ENCODE data around the gene BHLHE40.
A peak's percentile ranks its signal among the peaks of the same experiment; 100 is the strongest.

BHLHE40 gene

GRCh38 chr3:4996771-4997291 lies 17.6 kb downstream of the BHLHE40 start:
- TF ChIP-seq, protein P1, sequence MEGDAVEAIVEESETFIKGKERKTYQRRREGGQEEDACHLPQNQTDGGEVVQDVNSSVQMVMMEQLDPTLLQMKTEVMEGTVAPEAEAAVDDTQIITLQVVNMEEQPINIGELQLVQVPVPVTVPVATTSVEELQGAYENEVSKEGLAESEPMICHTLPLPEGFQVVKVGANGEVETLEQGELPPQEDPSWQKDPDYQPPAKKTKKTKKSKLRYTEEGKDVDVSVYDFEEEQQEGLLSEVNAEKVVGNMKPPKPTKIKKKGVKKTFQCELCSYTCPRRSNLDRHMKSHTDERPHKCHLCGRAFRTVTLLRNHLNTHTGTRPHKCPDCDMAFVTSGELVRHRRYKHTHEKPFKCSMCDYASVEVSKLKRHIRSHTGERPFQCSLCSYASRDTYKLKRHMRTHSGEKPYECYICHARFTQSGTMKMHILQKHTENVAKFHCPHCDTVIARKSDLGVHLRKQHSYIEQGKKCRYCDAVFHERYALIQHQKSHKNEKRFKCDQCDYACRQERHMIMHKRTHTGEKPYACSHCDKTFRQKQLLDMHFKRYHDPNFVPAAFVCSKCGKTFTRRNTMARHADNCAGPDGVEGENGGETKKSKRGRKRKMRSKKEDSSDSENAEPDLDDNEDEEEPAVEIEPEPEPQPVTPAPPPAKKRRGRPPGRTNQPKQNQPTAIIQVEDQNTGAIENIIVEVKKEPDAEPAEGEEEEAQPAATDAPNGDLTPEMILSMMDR (IDR thresholded peaks at IDR 0.05; ENCODE audit: borderline replicate concordance, insufficient read depth, low read depth, low read length) = 0 out of 2 replicates have a peak, but pooled peaks have one; percentile 1
- no peak overlapping the region for H3K4me3 ChIP-seq (ENCODE audit: low read depth, low read length)

GRCh38 chr3:4997946-4998345 lies 18.7 kb downstream of the BHLHE40 start:
- TF ChIP-seq, protein P1 (IDR thresholded peaks at IDR 0.05; ENCODE audit: borderline replicate concordance, insufficient read depth, low read depth, low read length) = no peak
- no peak overlapping the region for H3K4me3 ChIP-seq (ENCODE audit: low read depth, low read length)

- H3K4me3 ChIP-seq (ENCODE audit: low read depth, low read length) = no peak overlapping the region
- TF ChIP-seq, protein P1 (IDR thresholded peaks at IDR 0.05; ENCODE audit: borderline replicate concordance, insufficient read depth, low read depth, low read length) = no peak
Observed at GRCh38 chr3:4999531-5000184, 20.4 kb downstream of the BHLHE40 start.

DNA sequence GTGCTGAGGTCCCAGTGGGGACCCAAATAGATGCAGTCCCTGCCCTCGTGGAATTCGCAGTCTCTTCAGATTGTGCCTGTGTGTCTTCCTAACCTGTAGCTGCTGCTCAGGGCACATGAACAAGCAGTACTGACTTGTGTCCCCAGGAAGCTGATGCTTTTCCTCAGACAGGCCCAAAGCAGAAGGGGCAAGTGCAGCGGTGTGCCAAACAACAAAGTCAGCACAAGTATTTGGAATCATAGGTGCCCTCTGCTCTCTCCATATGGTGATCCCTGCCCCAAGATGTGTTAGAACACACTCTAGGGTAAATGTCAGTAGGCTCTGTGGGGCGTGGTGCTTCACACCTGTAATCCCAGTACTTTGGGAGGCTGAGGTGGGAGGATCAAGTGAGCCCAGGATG lies 21.9 kb downstream of the BHLHE40 start:
- no peak overlapping the region for H3K4me3 ChIP-seq (ENCODE audit: low read depth, low read length)
- TF ChIP-seq, protein P1 (IDR thresholded peaks at IDR 0.05; ENCODE audit: borderline replicate concordance, insufficient read depth, low read depth, low read length) = no peak

DNA sequence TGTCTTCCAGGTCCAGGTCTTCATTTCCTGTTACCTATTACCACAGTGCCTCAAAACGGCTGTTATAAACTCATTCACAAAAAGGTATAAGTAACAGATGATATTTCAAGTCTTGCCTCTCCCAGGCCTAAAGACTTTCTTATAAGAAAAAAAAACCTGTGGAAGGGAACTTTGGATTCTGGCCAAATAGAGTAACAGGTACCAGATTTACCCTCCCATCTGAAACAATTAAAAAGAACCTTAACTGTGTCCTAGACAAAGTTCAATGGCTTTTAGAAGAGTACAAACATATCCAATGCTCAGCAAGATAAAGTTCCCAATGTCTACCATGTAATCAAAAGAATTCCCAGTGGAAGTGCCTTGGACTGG lies 22.6 kb downstream of the BHLHE40 start:
- no peak overlapping the region for H3K4me3 ChIP-seq (ENCODE audit: low read depth, low read length)
- TF ChIP-seq, protein P1 (IDR thresholded peaks at IDR 0.05; ENCODE audit: borderline replicate concordance, insufficient read depth, low read depth, low read length) = no peak

- TF ChIP-seq, protein P1 (IDR thresholded peaks at IDR 0.05; ENCODE audit: borderline replicate concordance, insufficient read depth, low read depth, low read length) = no peak
- H3K4me3 ChIP-seq (ENCODE audit: low read depth, low read length) = no peak overlapping the region
Observed at GRCh38 chr3:5002174-5002870, 23.1 kb downstream of the BHLHE40 start.

DNA sequence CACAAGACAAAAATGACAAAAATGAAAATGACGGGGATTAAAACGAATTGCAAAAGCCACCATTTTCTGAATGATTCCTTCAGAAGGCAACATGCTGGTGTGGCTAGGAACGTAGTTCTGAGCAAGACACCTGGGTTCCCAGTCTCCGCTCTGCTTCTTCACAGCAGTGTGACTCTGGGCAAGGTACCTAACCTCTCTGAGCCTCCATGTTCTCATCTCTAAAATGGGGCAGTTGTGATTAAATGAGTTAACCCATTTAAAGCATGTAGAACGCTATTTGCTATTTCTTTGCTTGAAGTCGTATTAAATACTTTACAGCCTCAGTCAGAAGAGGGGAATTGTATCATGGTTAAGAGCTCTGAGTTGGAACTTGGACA lies 23.6 kb downstream of the BHLHE40 start:
- TF ChIP-seq, protein P1 (IDR thresholded peaks at IDR 0.05; ENCODE audit: borderline replicate concordance, insufficient read depth, low read depth, low read length) = no peak
- no peak overlapping the region for H3K4me3 ChIP-seq (ENCODE audit: low read depth, low read length)
